Stomach (tissue), 9 donors: ENCODE measurements around the gene USP34. TPM values are rescaled to one million over a fixed set of nuclear protein-coding genes. Genes with fewer than 3 reads are reported as not detected.

ENCODE experiments used
- DNase-seq, 2 donors: peaks; one replicate each; pipeline versions ENCODE4 v3.0.0 to v3.0.0-alpha.2; 2013 to 2019
- H3K27ac ChIP-seq, 5 donors: fragments of 200-600 bp in 4 of 5; sonication (generic) in 4 of 5; one replicate each; pipeline ENCODE4 v1.5.1; 2013 to 2019; ENCODE audit warnings: mild to moderate bottlenecking in 1 of 5, moderate library complexity in 1 of 5
- H3K27me3 ChIP-seq, 3 donors: fragments of 200-600 bp; sonication (generic); one replicate each; pipeline ENCODE4 v1.5.1; 2017 to 2019; ENCODE audit warnings: mixed run types in 1 of 3
- H3K36me3 ChIP-seq, 4 donors: fragments of 200-600 bp; sonication (generic); 1 replicate in 3 of 4; 2 replicates in 1 of 4; pipeline ENCODE4 v1.5.1; 2016 to 2019
- H3K4me1 ChIP-seq, 4 donors: fragments of 200-600 bp; sonication (generic); one replicate each; pipeline ENCODE4 v1.5.1; 2016 to 2019
- H3K4me3 ChIP-seq, 4 donors: fragments of 200-600 bp; sonication (generic) in 3 of 4; one replicate each; pipeline ENCODE4 v1.5.1; 2016 to 2019; ENCODE audit warnings: mild to moderate bottlenecking in 1 of 4
- H3K9me3 ChIP-seq, 4 donors: fragments of 200-600 bp; sonication (generic); one replicate each; pipeline ENCODE4 v1.5.1; 2016 to 2019
- CTCF ChIP-seq, 7 experiments: fragments of 450-650 bp in 4 of 7; fragments of 200-600 bp in 3 of 7; sonication (generic) in 3 of 7; IDR thresholded peaks; one replicate each; pipeline ENCODE4 v1.5.1; 2016 to 2019; ENCODE audit warnings: antibody characterized with exemption in 7 of 7, control low read depth in 2 of 7, mild to moderate bottlenecking in 1 of 7
- EP300 ChIP-seq: sonication (generic); formaldehyde crosslinking; IDR thresholded peaks from one replicate; pipeline ENCODE4 v1.6.1; 2017; ENCODE audit warnings: antibody characterized with exemption
- POLR2A ChIP-seq, 4 donors: fragments of 450-650 bp; IDR thresholded peaks; one replicate each; pipeline ENCODE4 v1.6.1; 2016; ENCODE audit warnings: antibody characterized with exemption in 4 of 4, control low read depth in 2 of 4, mild to moderate bottlenecking in 1 of 4, moderate library complexity in 1 of 4
- POLR2AphosphoS5 ChIP-seq, 3 donors: sonication (generic); formaldehyde crosslinking; IDR thresholded peaks; one replicate each; pipeline ENCODE4 v1.6.1; 2016; ENCODE audit warnings: antibody characterized with exemption in 3 of 3
- WGBS, 5 donors: extraction: QIAGEN DNeasy Blood & Tissue Kit in 3 of 5; methylation state at CpG; one replicate each; pipeline versions ENCODE4 v1.1.5 to v1.1.7; 2013 to 2018; 5-methylcytosine and 5-hydroxymethylcytosine counted together
- intact Hi-C: fragments of 100-400 bp; cut with DNase I; formaldehyde crosslinking; loops from one replicate; pipeline ENCODE4 v1.15.1; 2023; ENCODE audit warnings: low total_unique reads
- polyA plus RNA-seq, 3 donors: library from polyadenylated mRNA; stranded (reverse); fragments of 200-250 nt; gene quantifications; one replicate each; pipeline ENCODE4 v1.2.3, GENCODE V29; 2013
- total RNA-seq, 5 donors: library from RNA; depleted of rRNA; stranded (reverse); fragments of >200 nt; gene quantifications; one replicate each; pipeline versions ENCODE4 v1.1.0 to v1.2.3, GENCODE V29; 2014 to 2016
- donor health status: healthy with polysubstance abuse.
- donor health status: Bipolar disorder and iron deficiency.
- donor health status: healthy.

Gene USP34
- total and polyA plus RNA-seq, 8 donors, result 21.1 to 300 (median 73.2) TPM

GRCh38 chr2:61435291-61435690 is 35.6 kb downstream of the USP34 start:
- no peaks in the 10 kb centered on the region for H3K36me3 ChIP-seq
- no peak overlapping the region for H3K27ac ChIP-seq
- TF ChIP-seq EP300 (no peak), POLR2A (IDR thresholded peaks at IDR 0.05) (no peak), POLR2AphosphoS5 (IDR thresholded peaks at IDR 0.05) (no peak), CTCF (IDR thresholded peaks at IDR 0.05) (no peak)
- 83 to 88% (median 84%) methylated on average over 1 of the region's 1 CpG for WGBS, 5 donors
- DNase-seq, result no peak
- no peaks in the 10 kb centered on the region for H3K27me3 ChIP-seq
- intact Hi-C loops, result no loop called here
- peaks cover 0 to 3% (median under 1%) of the 10 kb centered on the region in 4 donors for H3K9me3 ChIP-seq
- H3K4me1 ChIP-seq, result peaks cover 23 to 80% (median 51%) of the 10 kb centered on the region in 4 donors
- no peak overlapping the region for H3K4me3 ChIP-seq

GRCh38 chr2:61434314-61434713 is 36.6 kb downstream of the USP34 start:
- intact Hi-C loops, result no loop called here
- peak overlapping the region in 1 of 5 donors; percentile 10 for H3K27ac ChIP-seq
- peaks cover 0 to 3% (median under 1%) of the 10 kb centered on the region in 4 donors for H3K9me3 ChIP-seq
- H3K36me3 ChIP-seq, result no peaks in the 10 kb centered on the region
- H3K4me3 ChIP-seq, result no peak overlapping the region
- no peaks in the 10 kb centered on the region for H3K27me3 ChIP-seq
- peaks cover 14 to 73% (median 44%) of the 10 kb centered on the region in 4 donors for H3K4me1 ChIP-seq
- no peak for DNase-seq
- TF ChIP-seq EP300 (no peak), POLR2A (IDR thresholded peaks at IDR 0.05) (no peak), POLR2AphosphoS5 (IDR thresholded peaks at IDR 0.05) (no peak), CTCF (IDR thresholded peaks at IDR 0.05) (no peak)

GRCh38 chr2:61433606-61434005 is 37.3 kb downstream of the USP34 start:
- H3K27ac ChIP-seq, result no peak overlapping the region

GRCh38 chr2:61432990-61433389 is 37.9 kb downstream of the USP34 start:
- Histone ChIP-seq H3K36me3 (no peaks in the 10 kb centered on the region), H3K9me3 (peaks cover 0 to 3% (median under 1%) of the 10 kb centered on the region in 4 donors), H3K4me1 (peaks cover 10 to 67% (median 39%) of the 10 kb centered on the region in 4 donors), H3K27ac (no peak overlapping the region), H3K27me3 (no peaks in the 10 kb centered on the region), H3K4me3 (no peak overlapping the region)
- no peak for DNase-seq
- TF ChIP-seq POLR2A (IDR thresholded peaks at IDR 0.05), result no peak
- TF ChIP-seq POLR2AphosphoS5 (IDR thresholded peaks at IDR 0.05), result no peak
- no peak for TF ChIP-seq EP300
- no peak for TF ChIP-seq CTCF (IDR thresholded peaks at IDR 0.05)
- intact Hi-C loops, result no loop called here
- WGBS, 5 donors, result 92 to 100% (median 99%) methylated on average over 3 of the region's 3 CpGs

More at GRCh38 chr2:61433606-61434005, 37.3 kb downstream of the USP34 start:
- Histone ChIP-seq H3K4me1 (peaks cover 10 to 68% (median 39%) of the 10 kb centered on the region in 4 donors), H3K9me3 (peaks cover 0 to 3% (median under 1%) of the 10 kb centered on the region in 4 donors), H3K4me3 (no peak overlapping the region), H3K27me3 (no peaks in the 10 kb centered on the region), H3K36me3 (no peaks in the 10 kb centered on the region)
- WGBS, 5 donors, result 93 to 100% (median 100%) methylated on average over 1 of the region's 1 CpG
- intact Hi-C loops, result no loop called here
- no peak for DNase-seq
- TF ChIP-seq POLR2A (IDR thresholded peaks at IDR 0.05) (no peak), EP300 (no peak), POLR2AphosphoS5 (IDR thresholded peaks at IDR 0.05) (no peak), CTCF (IDR thresholded peaks at IDR 0.05) (no peak)
